Measurements from ENCODE around the gene RFTN1. TPM values are rescaled to one million over a fixed set of nuclear protein-coding genes. Genes with fewer than 3 reads are reported as not detected.
A peak's percentile ranks its signal among the peaks of the same experiment; 100 is the strongest.

RFTN1 gene
- total and polyA plus RNA-seq, 2 donors (not counting 1 experiment from before 2014, with no cell fraction given), result 32.4 to 156 TPM

DNA sequence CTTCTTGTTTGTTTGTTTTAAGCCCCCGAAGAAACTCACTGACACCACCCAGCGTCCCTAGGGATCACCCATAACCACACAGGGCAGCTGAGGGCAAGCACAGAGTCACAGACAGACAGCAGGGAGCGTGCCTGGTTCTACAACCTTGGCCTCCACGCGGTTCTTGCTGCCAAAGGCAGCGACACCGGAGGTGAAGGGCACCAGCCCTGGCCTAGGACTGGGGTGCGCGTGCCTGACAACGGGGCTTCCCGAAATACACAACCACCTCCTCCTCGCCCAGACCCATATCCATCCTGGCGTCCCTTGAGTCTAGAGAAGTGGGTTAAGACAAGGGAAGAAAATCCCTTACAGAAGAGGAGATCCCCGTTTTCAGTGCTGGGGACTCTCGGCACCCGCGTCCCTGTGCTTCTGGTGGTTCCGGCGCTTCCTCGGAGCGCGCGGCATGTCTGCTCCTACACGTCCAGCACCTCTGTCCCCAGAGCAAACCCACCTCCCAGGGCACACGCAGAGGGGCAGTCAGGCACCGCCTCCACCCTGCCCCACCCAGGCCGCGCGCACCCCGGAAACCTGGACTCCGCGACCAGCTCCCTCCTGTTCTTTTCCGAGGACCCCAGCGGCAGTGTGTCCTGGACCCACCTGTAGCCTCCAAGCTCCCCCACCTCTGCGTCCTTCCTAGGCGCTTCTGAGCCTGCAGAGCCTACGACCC, 911 bp downstream of the RFTN1 start:
- Histone ChIP-seq H3K36me3 (replicated peaks in 1 of 2; ENCODE audit: control extremely low read depth in 1 of 2, control insufficient read depth in 1 of 2, extremely low read depth in 1 of 2, insufficient read depth in 2 of 2, low read length in 1 of 2) (no peaks in the 10 kb centered on the region), H4K20me1 (ENCODE audit: control insufficient read depth, insufficient read depth, low read length, poor library complexity, severe bottlenecking) (peaks cover 35% of the 10 kb centered on the region), H3K4me2 (replicated peaks; ENCODE audit: low read depth, low read length, poor library complexity, severe bottlenecking) (peak overlapping the region; percentile 93), H3K4me3 (ENCODE audit: control extremely low read depth in 1 of 5, extremely low read depth in 1 of 5, insufficient read depth in 1 of 5, low read depth in 2 of 5, low read length in 4 of 5) (peak overlapping the region; percentile 82 to 98 (median 90)), H3K27ac (ENCODE audit: low read length in 2 of 2) (peak overlapping the region; percentile 89 to 97), H3K79me2 (ENCODE audit: control insufficient read depth, insufficient read depth, low read length) (peaks cover 92% of the 10 kb centered on the region), H3K9me3 (ENCODE audit: control extremely low read depth in 1 of 3, control insufficient read depth in 2 of 3, insufficient read depth in 1 of 3, low read length in 2 of 3) (no peaks in the 10 kb centered on the region), H3K9ac (ENCODE audit: low read length) (peak overlapping the region; percentile 96), H3K4me1 (ENCODE audit: control insufficient read depth in 2 of 2, insufficient read depth in 2 of 2, low read length in 2 of 2) (peaks cover 79 to 92% of the 10 kb centered on the region in 2 donors), H2AFZ (ENCODE audit: insufficient read depth, low read depth, low read length, poor library complexity, severe bottlenecking) (peak overlapping the region; percentile 46), H3K27me3 (replicated peaks in 1 of 4; ENCODE audit: control extremely low read depth in 1 of 4, control insufficient read depth in 3 of 4, insufficient read depth in 4 of 4, low read length in 3 of 4) (no peaks in the 10 kb centered on the region)
- under 1% methylated on average over 30 of the region's 37 CpGs for WGBS (ENCODE audit: insufficient coverage)
- peak overlapping the region; percentile 71 for H3K27ac Mint-ChIP-seq
- intact Hi-C loops (cut with micrococcal nuclease), result loop anchor here (1.0 to 5.0 kb wide), 7 partner anchors 16 to 716 kb away; partner anchors contain the start of genes ANKRD28, DPH3 and OXNAD1
- no peaks in the 10 kb centered on the region for H3K27me3 Mint-ChIP-seq
- CTCF ChIA-PET, result interaction anchor here (0.8 to 3.6 kb wide), 15 partner anchors 15 to 265 kb away, joined by 3 to 18 read pairs (median 3); no protein-coding TSS in a partner anchor
- DNase-seq, result peak; percentile 88
- POLR2A ChIA-PET, result interaction anchor here (0.6 to 2.4 kb wide), 11 partner anchors 14 to 1084 kb away, joined by 3 to 10 read pairs (median 6); partner anchors contain the start of genes DPH3 and OXNAD1
- ATAC-seq (ENCODE audit: low read depth), result peak; percentile 60
- H3K4me3 Mint-ChIP-seq, result peak overlapping the region; percentile 74
- TF ChIP-seq, protein P1, sequence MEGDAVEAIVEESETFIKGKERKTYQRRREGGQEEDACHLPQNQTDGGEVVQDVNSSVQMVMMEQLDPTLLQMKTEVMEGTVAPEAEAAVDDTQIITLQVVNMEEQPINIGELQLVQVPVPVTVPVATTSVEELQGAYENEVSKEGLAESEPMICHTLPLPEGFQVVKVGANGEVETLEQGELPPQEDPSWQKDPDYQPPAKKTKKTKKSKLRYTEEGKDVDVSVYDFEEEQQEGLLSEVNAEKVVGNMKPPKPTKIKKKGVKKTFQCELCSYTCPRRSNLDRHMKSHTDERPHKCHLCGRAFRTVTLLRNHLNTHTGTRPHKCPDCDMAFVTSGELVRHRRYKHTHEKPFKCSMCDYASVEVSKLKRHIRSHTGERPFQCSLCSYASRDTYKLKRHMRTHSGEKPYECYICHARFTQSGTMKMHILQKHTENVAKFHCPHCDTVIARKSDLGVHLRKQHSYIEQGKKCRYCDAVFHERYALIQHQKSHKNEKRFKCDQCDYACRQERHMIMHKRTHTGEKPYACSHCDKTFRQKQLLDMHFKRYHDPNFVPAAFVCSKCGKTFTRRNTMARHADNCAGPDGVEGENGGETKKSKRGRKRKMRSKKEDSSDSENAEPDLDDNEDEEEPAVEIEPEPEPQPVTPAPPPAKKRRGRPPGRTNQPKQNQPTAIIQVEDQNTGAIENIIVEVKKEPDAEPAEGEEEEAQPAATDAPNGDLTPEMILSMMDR (IDR thresholded peaks at IDR 0.05), result no peak
- no peak for TF ChIP-seq EZH2 (IDR thresholded peaks at IDR 0.05; ENCODE audit: borderline replicate concordance, insufficient read depth, low read depth, low read length, poor library complexity, severe bottlenecking)
- peaks cover 83% of the 10 kb centered on the region for H3K4me1 Mint-ChIP-seq
- no peaks in the 10 kb centered on the region for H3K9me3 Mint-ChIP-seq (ENCODE audit: insufficient read depth)
